NCI-H748 (cell line): ENCODE results near the gene ERC2.

Source experiments
- DNase-seq: peaks from one replicate; lab custom pipeline; 2025; ENCODE audit not compliant: unreplicated experiment; lab: John Stamatoyannopoulos, UW

Gene ERC2

DNA sequence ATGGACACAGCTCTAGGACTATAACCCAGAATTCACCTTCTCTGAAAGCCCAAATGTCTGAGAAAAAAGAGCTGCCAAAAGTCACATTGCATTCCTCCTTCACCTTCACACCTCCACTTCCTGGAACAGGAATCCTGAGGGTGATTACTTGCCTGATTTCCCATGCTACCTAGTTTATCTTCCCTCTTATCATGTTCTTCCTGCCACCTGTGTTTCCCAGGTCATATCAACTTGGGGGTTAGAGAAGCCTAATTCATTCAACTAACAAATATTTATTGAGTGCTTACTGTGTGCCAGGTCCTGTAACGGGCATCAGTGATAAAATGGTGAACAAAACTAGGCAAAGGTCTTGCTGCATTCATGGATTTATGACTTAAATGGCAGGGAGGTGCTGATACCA is 701.5 kb downstream of the ERC2 start:
- no peak for DNase-seq

DNA sequence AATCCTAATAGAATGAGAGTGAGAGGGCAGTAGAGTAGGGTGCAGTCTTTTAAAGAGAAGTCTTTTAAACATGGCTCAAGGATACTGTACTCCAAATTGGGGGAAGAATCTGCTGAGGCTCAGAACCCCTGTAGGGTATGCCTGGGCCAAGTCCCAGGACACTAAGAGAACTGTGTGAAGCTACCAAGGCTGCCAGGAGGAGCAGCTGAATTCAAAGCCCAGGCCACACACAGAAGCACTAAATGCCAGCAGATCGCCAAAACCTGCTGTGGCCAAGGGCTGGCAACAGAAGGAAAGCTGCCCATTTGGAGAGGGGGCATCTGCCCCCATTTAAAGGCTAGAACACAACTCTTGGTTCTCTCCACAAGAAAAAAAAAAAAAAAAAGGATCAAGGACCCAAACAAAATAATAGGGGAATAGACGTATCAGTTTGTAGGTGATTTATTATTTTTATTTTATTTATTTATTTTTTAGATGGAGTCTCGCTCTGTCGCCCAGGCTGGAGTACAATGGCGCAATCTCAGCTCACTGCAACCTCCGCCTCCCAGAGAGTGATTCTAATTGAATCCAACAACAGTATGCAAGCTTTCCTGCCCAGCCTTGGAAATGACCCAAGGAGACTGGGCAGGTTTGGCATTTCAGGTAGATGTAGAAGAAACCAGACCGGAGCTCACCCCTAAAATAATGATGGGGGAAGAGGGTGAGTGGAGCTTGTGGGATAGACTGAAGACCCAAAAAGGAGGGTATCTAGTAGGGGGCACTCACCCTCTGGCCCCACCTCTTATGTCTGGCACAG is 702.2 kb downstream of the ERC2 start:
- DNase-seq, result no peak

DNA sequence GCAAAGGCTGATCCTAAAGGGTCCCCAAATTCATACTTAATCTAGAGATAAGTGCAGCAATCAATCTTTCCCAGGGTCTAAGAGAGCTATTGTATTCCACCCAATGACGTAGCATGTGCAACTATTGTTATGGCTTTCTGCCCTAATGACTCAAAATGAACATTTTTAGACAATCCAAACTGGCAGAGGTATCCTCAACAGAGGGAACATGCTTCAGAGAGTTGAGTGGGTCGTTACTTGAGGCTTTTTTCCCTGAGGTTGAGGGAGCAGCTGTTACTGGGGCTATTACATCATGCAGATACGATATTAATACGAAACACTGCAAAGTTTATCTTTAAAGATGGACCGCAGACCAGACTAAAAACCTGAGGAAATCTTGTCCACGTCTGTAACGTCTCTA is 702.9 kb downstream of the ERC2 start:
- no peak for DNase-seq

DNA sequence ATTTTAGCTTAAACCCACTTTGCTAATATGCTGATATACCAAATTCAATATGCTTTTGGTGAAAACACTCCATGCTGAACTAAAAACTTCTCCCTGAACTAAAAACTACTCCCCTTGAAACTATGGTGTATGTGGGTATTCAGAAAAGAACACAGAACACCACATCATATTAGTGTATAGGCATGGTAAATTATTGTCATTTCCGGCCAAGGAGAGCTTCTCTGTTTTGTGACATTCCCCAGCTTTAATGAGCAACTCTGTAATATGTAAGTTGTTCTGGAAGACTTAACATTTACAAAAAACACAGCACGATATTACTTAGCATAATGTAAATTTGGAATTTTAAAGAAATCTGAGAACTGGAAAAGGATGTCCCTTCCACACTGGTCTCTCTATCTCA is 711.3 kb downstream of the ERC2 start:
- no peak for DNase-seq

DNA sequence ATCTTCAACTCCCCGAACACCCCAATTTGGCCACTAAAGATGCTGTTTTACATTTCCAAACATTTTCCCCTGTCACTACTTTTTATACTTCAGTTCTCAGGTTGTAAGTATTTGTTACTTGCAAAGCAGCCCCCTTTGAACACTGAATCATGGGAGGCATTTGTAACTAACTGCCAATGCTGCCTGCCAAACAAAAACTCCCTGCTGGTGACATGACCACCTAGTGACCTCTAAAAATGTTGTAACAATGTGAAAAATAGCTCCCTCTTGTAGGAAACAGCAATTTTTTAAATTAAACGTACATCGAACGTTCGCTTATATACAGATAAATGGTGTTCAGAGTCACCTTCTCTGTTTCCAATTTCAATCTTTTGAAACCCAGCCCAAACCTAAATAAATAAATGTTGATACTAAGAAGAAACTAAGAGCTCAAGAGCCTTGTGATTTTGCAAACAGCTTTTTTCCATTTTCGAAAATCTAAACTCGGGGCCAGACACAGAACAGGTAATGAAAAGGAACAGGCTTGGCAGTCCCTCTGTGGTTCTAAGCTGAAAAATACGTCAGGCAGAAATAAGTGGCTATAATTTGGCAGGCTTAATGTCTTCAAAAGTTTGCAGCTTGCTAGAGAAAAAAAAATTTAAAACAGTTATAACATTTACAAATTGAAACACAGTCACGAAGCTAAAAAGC is 712.6 kb downstream of the ERC2 start:
- DNase-seq, result no peak

DNA sequence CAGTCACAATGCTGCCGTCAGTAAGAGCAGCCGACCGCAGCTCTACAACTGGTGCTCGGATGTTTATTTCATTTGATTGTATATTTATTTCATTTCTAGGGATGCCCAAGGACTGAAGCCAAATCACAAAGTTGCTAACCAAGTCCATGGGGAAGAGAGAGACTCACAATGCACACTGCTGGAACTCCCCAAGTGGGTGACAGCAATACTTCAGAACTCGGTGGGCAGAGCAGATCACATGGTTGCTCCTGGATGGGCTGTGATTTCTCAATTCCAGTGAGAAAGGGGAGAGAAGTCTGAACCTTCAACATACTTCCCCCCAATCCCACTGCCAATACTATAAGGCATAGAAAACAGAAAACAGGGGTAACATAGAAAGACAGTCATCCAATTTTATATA is 715.4 kb downstream of the ERC2 start:
- DNase-seq, result no peak

DNA sequence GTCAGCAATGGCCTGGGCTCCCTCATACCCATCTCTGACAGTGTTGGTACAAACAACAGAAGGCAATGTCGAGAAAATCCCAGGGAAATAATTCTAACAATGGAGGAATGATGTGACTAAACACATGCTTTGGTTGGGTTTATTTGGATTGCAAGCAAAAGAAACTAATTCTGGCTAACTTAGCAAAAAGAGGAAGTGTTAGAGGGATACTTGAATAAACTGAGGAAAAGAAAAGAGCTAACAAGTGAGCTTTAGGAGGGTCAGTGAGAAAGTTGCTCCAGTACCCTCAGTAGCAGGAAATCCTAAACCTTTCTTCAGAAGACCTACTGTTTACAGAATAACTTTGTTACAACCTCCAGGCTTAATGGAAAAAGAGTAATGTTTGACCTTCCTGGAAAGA is 716.5 kb downstream of the ERC2 start:
- no peak for DNase-seq

DNA sequence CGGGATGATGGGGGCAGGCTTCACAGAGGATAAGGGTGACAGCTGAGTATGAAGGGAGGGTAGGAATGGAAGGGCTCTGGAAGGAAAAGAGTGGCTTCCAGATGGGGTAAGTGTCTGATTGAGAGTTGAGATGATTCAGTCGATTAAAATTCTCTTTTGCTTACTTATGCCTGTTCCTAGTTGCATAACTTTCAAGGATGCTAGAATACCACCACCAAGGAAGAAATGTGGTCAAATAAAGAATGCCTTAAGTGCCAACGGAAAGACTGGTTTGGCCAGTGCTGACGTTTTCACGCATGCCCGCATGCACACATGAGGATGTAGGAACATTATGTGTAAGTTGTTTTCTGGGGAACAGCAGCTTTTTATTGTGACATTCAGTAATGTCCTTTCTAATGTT is 717.7 kb downstream of the ERC2 start:
- DNase-seq, result no peak

DNA sequence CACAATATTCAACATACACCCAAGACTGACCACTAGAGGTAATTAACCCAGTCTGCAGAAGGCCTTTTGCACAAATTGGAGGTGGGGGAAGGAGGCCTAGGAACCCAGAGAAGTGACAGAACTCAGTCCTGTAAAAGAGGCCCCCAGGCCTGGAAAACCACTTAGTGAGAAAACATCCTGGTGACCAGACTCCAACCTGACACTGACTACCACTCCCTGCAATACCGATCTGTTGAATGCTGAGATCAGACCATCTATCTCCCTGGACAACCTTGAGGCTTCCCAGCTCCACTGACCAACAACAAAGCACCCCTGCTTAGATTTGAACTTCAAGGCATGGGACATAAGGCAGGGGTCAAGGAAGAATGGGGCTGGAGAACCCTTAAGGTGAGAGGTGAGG is 719.2 kb downstream of the ERC2 start:
- DNase-seq, result no peak

DNA sequence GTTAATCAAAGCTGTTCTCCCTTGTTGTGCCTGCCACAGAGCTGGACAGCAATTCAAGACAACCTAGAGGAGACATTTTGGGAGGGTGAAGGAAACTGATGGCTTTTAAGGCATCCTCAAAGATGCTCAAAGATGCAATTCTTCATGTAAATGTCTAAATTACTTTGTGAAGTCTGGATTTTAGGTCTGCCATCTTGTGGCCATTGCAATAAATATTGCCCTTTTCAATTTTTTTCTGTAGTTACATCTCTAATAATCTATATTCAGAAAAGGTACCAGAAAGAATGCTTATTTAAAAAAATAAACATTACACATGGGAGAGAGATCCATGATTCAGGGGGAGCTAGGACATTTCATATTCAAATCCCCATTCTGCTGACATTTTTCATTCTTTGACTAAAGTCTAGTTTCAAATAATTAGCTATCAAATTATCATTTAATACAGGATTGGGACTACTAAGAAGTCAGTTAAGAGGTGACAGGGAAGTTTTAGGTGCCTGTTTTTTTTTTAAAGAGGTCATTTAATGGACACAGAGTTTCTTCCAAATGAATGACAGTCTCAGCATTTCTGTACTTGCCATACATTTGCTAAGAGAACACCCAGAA is 721.4 kb downstream of the ERC2 start:
- DNase-seq, result peak; percentile 16

DNA sequence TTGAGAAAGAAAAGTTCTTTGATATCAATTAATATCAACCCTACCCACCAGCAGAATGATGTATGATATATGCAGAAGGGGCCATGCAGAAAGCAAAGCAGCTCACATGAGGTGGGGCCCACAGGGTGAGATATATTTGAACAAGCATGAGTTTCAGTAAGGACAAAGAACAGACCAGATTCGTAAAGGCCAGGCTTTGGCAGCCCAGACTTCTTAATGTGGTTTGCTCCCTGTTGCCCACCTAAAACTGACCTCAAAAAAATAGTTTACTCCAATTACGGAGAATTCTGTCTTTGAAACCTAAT is 725.5 kb downstream of the ERC2 start:
- no peak for DNase-seq

DNA sequence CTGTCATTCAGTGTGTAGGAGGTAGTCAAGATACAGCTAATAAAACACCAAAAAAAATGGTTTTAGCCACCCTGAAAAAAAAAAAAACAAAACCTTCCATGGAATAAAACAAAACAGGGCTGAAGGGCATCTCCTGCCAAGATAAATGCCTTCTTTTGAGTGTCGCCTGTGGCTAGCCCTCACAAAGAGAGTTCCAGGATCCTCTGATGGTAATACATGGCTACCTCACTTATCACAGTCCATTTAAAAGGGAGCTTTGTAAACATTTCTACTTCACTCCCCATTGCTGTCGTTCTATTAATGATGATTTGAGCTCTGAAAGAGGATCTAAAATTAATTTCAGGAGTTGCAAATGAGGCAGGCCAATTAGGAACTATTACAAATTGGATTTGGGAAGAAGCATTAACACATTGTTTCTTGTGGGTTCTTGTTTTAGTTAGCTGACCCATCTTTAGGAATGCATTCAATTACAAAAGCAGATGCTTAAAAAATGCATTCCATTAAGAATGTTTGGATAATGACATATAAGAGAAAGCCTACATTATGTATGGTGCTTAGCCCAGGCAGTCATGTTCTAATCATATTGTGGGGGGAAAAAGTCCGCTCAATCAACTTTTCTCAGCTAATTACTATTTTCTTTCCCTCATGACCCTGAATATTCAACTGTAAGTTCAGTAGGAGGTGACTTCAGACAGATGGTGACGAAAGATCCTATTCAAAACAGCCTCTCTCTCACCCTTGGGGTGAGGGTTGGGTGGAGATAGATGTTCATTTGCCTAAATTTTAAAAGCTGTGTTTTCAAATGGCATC is 726.0 kb downstream of the ERC2 start:
- peak; percentile 2 for DNase-seq

DNA sequence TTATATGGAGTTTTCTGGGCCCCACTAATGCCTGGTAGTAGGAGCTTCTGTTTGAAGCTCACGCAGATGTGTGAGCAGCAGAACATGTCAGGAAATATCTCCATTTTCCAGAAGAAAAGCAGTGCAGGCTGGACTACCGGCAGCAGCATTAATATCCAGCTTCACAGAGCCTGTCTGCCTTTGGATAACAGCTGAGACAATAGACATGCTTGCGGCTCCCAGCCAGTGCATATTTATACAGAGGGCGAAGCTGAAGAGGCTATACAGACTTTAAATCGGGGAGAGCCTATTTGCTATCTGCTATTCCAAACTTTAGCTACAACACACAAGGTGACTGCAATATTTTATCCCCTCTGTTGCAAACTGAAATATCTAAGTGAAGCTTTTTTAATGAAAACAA is 731.1 kb downstream of the ERC2 start:
- no peak for DNase-seq

DNA sequence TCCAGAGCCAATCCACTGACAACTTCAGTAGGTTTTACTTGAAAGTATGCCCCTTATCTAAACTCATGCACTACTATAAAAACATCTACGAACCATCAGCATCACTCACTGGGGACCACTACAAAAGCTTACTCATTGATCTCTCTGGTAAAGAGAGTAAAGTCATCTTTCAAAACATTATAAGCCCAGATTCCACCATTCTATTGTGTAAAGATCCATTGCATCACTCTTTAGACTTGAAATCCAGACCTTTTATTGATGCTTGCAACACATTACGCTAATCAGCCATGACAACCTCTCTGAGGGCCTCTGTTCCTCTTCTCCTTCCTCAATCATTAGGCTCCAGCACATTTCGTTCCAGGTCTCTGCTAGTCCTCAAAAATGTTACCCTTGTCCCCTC is 732.3 kb downstream of the ERC2 start:
- DNase-seq, result no peak

DNA sequence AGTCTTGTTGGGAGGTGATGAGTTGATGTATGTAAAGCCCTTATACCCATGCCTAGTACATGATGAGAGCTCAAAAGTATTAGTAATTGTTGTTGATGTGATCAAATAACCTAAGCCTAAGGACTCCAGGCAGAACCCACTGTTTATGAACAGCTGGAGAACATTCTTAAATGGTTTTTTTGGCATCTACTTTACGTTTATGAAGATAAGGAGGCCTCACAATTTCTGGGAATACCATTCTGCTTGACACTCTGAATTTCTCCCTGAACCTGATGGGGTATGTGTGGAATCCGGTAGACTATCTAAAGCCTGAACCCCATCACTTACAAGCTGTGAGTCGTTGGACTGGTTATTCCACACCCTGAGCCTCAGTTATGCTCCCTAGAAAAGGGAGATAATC is 736.5 kb downstream of the ERC2 start:
- no peak for DNase-seq

DNA sequence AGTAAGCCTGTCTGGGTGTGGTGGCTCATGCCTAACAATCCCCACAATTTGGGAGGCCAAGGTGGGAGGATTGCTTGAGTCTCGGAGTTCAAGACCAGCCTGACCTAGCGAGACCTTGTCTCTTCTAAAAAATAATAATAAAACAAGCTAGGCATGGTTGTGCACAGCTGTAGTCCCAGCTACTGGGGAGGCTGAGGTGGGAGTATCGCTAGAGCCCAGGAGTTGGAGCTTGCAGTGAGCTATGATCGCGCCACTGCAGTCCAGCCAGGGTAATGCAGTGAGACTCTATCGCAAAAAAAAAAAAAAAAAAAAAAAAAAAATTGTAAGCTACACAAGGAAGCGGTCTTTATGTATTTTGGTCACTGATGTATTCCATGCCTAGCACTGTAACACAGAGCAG is 738.7 kb downstream of the ERC2 start:
- DNase-seq, result no peak

DNA sequence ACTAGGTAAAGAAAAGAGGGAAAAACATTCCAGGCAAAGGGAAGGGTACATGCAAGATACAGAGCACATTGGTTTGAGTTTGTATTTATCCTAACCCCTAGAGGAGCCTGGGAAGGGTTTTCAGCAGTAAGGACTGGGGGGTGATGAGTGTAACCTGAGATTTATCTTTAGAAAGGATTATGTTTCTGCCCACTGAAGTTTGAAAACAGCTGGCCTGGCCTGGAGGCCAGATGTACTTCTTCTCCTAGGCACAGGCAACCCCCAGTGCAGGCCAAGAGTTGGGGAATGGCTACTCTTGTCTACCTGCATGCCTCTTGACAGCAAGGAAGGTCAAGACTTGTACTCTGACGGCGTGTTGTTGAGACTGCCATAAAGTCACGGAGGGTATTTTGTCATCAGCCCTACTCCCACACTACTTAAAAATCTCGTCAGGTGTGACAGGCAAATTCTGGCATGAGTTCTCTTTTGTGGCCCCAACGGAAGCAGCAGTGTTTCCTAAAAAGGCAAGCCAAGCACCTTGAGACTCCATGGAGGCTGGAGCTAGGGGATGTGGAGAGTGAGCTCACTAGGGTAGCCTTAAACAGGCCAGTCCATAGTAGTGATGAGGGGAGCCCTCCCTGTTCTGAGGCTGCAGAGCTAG is 739.7 kb downstream of the ERC2 start:
- no peak for DNase-seq

DNA sequence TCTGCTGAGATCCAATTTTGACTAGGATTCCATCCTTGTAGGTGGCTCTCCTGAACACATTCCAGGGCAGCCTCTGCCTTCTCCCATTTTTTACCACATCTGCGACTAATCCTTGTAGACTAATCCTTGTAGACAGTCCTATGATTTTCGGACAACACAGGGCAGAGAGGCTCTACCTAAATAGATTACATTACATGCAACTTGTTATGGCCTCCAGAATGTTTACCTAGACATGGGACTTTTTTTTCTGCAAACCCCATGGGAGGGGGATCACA is 741.8 kb downstream of the ERC2 start:
- DNase-seq, result no peak

DNA sequence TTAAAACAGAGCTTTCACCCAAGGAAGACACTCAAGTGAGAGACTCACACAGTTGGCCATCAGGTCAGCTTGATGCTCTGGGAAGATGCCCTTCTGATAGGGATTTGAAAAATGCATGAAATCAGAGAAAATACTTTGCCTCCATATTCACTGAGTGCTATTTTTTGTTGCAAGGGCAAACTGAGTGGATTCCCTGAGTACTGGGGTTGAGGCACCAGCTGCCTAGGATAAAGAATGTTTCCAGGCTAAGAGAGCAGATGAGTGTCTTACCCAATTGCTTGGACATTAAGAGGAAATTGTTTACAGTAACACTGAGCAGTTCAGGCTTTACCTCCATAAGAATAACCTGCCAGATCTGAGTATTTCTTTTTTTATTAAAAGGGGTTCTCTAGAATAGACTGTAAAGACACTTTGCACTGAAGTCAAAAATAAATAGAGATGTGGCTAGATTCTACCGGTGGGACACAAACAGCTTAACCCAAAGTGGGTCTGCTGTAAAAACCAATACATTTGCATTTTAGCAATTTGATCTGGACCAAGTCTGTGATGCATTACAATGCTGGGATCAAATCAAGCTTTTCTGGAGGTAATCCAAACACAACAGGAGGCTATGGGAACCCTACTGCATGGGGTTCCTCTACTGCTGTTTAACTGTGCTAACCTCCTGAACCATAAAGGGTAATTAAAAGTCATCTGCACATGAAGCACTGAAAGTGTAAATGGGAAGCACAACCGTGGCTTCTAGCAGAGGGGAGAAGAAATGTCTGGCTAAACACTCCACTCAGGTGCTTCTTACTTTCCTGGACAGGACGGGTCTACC is 742.4 kb downstream of the ERC2 start:
- no peak for DNase-seq

DNA sequence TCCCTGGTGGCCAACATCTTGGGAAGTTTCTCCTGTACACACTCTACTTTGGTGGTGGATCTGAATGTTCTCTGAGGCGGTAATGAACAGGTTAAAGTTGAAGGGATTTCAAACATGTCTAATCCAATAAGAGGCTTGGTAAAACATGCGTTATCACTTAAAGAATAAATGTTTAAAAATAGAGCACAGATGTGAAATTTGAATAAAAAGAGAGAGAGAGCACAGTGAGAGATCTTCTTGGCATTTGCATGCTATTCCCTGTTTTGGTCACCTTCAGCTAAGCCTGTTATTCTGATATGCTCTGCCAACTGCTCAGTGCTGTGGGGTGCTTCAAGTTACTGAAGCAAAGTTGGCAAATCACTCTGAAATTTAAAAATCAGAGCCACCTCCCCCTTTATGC is 743.4 kb downstream of the ERC2 start:
- no peak for DNase-seq

DNA sequence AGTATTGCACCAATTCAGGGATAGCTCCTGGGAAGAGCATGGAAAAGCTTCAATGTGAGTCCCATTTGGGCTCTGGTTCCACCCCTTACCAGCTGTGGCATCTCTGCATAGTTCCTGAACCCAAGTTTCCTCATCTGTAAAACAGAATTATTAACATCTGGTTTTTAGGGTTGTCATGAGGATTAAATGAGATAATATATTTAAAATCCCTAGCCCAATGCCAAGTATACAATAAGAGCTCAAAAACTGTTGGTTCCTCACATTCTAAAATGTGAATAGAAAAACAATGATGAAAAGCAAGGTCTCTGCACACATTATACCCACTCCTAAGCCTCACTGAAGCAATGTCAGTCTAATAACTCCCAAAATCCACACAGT is 743.9 kb downstream of the ERC2 start:
- no peak for DNase-seq
